Activated CD4-positive, alpha-beta T cell treated with anti-CD3 and anti-CD28 coated beads for 36 hours (primary cell): ENCODE results near the gene PUSL1. TPM values are rescaled to one million over a fixed set of nuclear protein-coding genes. Genes with fewer than 3 reads are reported as not detected.

ENCODE experiments used
- ATAC-seq: fragments of 200-7000 bp; cut with Tn5 transposase; one replicate; pipeline ENCODE4 v1.10.0; 2021; ENCODE audit warnings: mild to moderate bottlenecking, moderate library complexity
- CTCF ChIA-PET: fragments of 350-600 bp; sonication (Branson Sonifier 250); formaldehyde crosslinking; loops from one replicate; lab custom pipeline; 2021; ENCODE audit warnings: antibody characterized with exemption; lab: Charles Lee
- POLR2A ChIA-PET: fragments of 350-600 bp; sonication (Branson Sonifier 250); formaldehyde crosslinking; loops from one replicate; lab custom pipeline; 2021; ENCODE audit warnings: antibody characterized with exemption, inconsistent platforms; lab: Charles Lee
- DNase-seq: peaks from one replicate; pipeline ENCODE4 v3.0.0-alpha.2; 2020
- H3K27ac Mint-ChIP-seq: one replicate; pipeline ENCODE4 v1.8.0; 2021; ENCODE audit warnings: mixed read lengths
- H3K27me3 Mint-ChIP-seq: one replicate; pipeline ENCODE4 v1.8.0; 2021; ENCODE audit warnings: mixed read lengths
- H3K36me3 Mint-ChIP-seq: one replicate; pipeline ENCODE4 v1.8.0; 2021; ENCODE audit warnings: low read depth, mixed read lengths
- H3K4me1 Mint-ChIP-seq: one replicate; pipeline ENCODE4 v1.8.0; 2021; ENCODE audit warnings: mixed read lengths
- H3K4me3 Mint-ChIP-seq: one replicate; pipeline ENCODE4 v1.8.0; 2021; ENCODE audit warnings: mild to moderate bottlenecking, moderate library complexity, mixed read lengths
- H3K9me3 Mint-ChIP-seq: one replicate; pipeline ENCODE4 v1.8.0; 2021; ENCODE audit warnings: low read depth, mixed read lengths
- intact Hi-C, 2 experiments: fragments of 100-400 bp; cut with DNase I in 1 of 2; cut with micrococcal nuclease in 1 of 2; formaldehyde crosslinking; loops; one replicate each; pipeline versions ENCODE4 v1.14.2 to v1.15.1; 2022 to 2024; cut with DNase I, micrococcal nuclease
- total RNA-seq, 2 experiments: library from RNA; stranded (reverse); gene quantifications; one replicate each; pipeline ENCODE4 v1.2.3, GENCODE V29; 2021

PUSL1 gene
- total RNA-seq, 2 experiments from 2014 or later = 13.7 to 18.0 TPM

- DNase-seq (no peak), ATAC-seq (no peak)
- intact Hi-C loops = no loop called here
- CTCF ChIA-PET = no interaction called here
- Mint-ChIP-seq H3K27ac (no peak overlapping the region), H3K4me1 (peaks cover 13% of the 10 kb centered on the region), H3K36me3 (no peaks in the 10 kb centered on the region), H3K27me3 (peaks cover 14% of the 10 kb centered on the region), H3K9me3 (no peaks in the 10 kb centered on the region), H3K4me3 (no peak overlapping the region)
- POLR2A ChIA-PET = no interaction called here
These were observed 46.2 kb downstream of the PUSL1 start for GRCh38 chr1:1354271-1355247.

DNA sequence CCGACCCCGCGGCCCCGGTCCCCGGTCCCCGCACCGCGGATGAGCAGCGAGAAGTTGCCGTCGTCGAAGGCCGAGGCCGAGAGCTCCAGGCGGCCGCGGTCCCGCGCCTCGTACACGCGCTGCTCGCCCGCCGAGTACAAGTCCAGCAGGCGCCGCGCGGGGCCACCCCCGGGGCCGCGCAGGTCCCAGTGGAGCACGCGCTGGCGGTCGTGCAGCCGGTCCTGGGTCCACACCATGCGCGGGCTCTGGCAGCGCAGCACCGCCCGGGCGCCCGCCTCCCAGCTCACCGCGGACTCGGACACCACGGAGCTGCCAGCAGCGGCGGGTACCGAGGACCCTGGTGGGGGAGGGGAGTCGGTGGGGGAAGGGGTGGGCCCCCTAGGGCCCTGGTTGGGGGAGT is 47.0 kb downstream of the PUSL1 start:
- no peaks in the 10 kb centered on the region for H3K36me3 Mint-ChIP-seq
- peaks cover 15% of the 10 kb centered on the region for H3K4me1 Mint-ChIP-seq
- H3K9me3 Mint-ChIP-seq = no peaks in the 10 kb centered on the region
- POLR2A ChIA-PET = no interaction called here
- intact Hi-C loops = no loop called here
- ATAC-seq (peak; percentile 11), DNase-seq (peak; percentile 46)
- H3K4me3 Mint-ChIP-seq = no peak overlapping the region
- H3K27me3 Mint-ChIP-seq = peaks cover 14% of the 10 kb centered on the region
- no peak overlapping the region for H3K27ac Mint-ChIP-seq
- CTCF ChIA-PET = no interaction called here

DNA sequence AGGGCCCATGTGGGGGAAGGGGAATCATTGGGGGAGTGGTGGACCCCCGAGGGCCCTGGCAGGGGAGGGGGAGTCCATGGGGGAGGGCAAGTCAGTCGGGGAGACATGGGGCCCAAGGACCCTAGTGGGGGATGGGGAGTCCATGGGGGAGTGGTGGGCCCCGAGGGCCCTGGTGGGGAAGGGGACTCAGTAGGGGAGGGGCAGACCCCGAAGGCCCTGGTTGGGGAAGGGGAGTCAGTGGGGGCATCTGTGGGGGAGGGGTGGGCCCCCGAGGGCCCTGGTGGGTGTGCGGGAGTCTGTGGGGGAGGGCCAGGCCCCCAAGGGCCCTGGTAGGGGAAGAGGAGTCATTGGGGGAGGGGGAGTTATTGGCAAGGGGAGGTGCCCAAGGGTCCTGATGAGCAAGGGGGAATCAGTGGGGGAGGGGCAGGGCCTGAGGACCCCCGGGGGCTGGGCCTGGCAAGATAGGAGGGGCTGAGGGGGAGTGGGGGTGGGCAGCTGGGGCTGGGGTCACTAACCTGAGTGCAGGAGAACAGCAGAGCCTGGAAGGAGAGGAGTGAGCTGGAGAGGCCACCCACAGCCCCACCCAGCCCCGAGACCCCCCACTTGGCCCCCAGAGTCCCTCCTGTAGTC is 47.9 kb downstream of the PUSL1 start:
- H3K9me3 Mint-ChIP-seq = no peaks in the 10 kb centered on the region
- DNase-seq (no peak), ATAC-seq (no peak)
- peaks cover 18% of the 10 kb centered on the region for H3K27me3 Mint-ChIP-seq
- intact Hi-C loops = no loop called here
- ChIA-PET CTCF (no interaction called here), POLR2A (no interaction called here)
- H3K4me1 Mint-ChIP-seq = peaks cover 15% of the 10 kb centered on the region
- H3K27ac Mint-ChIP-seq = no peak overlapping the region
- no peak overlapping the region for H3K4me3 Mint-ChIP-seq
- H3K36me3 Mint-ChIP-seq = no peaks in the 10 kb centered on the region

DNA sequence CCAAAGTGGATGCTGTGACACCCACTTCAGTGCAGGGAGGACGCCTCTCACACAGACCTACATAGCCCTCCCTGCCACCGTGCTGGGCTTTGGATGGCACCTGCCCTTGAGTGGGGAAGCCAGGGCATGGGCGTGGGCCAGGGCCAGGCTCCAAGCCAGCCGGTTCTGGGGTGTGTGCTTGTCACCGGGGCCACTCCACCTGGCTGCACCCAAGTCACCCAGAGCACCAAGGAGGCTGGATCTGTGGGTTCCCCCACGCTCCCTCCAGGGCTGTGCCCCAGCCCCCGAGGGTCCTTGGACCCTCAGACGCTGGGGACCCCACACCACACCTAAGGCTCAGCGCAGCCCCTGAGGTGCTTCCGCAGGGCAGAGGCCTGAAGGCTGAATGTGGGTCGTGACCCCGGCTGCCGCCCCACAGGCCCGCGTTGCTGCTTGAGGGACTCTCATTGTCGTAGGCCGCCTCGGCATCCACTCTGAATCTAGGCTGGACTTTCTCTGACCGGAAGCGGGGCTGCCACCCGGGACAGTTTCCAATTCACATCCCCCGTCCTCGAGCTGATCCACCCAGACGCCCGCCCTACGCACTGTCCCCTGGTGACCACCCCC is 48.5 kb downstream of the PUSL1 start:
- POLR2A ChIA-PET = interaction anchor here (0.6 kb wide), 1 partner anchor 42 kb away, joined by 3 read pairs; the partner anchor contains the start of gene CCNL2
- peaks cover 18% of the 10 kb centered on the region for H3K27me3 Mint-ChIP-seq
- H3K4me3 Mint-ChIP-seq = no peak overlapping the region
- H3K4me1 Mint-ChIP-seq = peaks cover 15% of the 10 kb centered on the region
- H3K9me3 Mint-ChIP-seq = no peaks in the 10 kb centered on the region
- ATAC-seq = no peak
- H3K36me3 Mint-ChIP-seq = no peaks in the 10 kb centered on the region
- CTCF ChIA-PET = no interaction called here
- intact Hi-C loops = no loop called here
- H3K27ac Mint-ChIP-seq = no peak overlapping the region
- DNase-seq = no peak

GRCh38 chr1:1357871-1358432 is 49.6 kb downstream of the PUSL1 start:
- CTCF ChIA-PET = interaction anchor here (0.6 kb wide), 1 partner anchor 431 kb away, joined by 4 read pairs; no protein-coding TSS in a partner anchor
- intact Hi-C loops = no loop called here
- H3K4me1 Mint-ChIP-seq = peaks cover 12% of the 10 kb centered on the region
- H3K27me3 Mint-ChIP-seq = peaks cover 10% of the 10 kb centered on the region
- H3K27ac Mint-ChIP-seq = no peak overlapping the region
- no peaks in the 10 kb centered on the region for H3K36me3 Mint-ChIP-seq
- H3K4me3 Mint-ChIP-seq = no peak overlapping the region
- POLR2A ChIA-PET = no interaction called here
- DNase-seq (no peak), ATAC-seq (no peak)
- no peaks in the 10 kb centered on the region for H3K9me3 Mint-ChIP-seq

DNA sequence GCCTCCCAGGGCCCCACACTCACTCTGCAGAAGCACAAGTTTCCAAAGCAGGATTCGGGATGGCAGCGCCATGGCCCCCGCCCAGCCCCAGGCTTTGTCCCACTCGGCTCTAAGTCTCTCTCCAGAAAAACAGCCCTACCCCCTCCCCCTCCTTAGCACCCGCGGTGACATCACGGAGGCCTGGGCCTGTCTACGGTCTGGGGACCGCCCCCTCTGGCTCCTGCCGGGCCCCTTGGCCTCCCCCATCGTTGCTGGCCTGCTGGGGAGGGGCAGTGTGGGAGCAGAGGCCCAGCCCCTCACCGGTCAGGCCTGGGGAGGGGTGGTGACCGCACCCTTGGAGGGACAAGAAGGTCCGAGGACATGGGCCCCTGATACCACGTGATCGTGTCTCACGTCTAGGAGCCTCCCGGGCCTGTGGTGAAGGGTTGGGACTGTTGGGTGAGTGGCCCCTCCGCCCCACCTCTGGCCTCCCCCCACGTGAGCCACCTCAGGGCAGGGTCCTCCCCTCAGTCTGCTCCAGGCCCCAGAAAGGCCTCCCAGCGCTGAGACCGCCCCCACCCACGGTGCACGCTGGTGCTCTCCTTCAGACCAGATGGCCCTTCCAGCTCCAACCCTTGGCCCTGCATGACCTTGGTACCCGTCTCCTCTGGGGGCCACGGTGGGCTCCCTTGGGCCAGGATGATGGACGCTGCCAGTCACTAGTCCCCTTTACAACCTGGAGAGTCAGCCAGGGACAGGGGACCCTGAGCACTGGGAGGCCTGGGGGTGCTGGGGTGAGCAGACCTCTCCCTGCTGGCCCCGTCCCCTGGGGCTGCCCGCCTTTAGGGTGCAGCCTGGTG is 50.3 kb downstream of the PUSL1 start, which contains the start of gene MXRA8:
MXRA8 (minus strand) TSS at position 123 of the 839 bp plus-strand sequence; CDS start at position 72, 51 bp downstream.
- no peaks in the 10 kb centered on the region for H3K9me3 Mint-ChIP-seq
- H3K36me3 Mint-ChIP-seq = no peaks in the 10 kb centered on the region
- peaks cover 10% of the 10 kb centered on the region for H3K27me3 Mint-ChIP-seq
- ATAC-seq (peak; percentile 48), DNase-seq (peak; percentile 59)
- CTCF ChIA-PET = interaction anchor here (0.6 kb wide), 1 partner anchor 17 kb away, joined by 3 read pairs; the partner anchor contains the start of gene AURKAIP1
- H3K27ac Mint-ChIP-seq = no peak within 1 kb of the TSS
- POLR2A ChIA-PET = interaction anchor here (0.5 kb wide), 1 partner anchor 38 kb away, joined by 3 read pairs; no protein-coding TSS in a partner anchor
- intact Hi-C loops = no loop called here
- H3K4me3 Mint-ChIP-seq = no peak within 1 kb of the TSS
- peaks cover 12% of the 10 kb centered on the region for H3K4me1 Mint-ChIP-seq

- H3K4me3 Mint-ChIP-seq = no peak overlapping the region
- peaks cover 8% of the 10 kb centered on the region for H3K27me3 Mint-ChIP-seq
- no peak overlapping the region for H3K27ac Mint-ChIP-seq
- DNase-seq = no peak
- POLR2A ChIA-PET = interaction anchor here (0.5 kb wide), 1 partner anchor 37 kb away, joined by 3 read pairs; no protein-coding TSS in a partner anchor
- intact Hi-C loops = no loop called here
- no peaks in the 10 kb centered on the region for H3K9me3 Mint-ChIP-seq
- peaks cover 10% of the 10 kb centered on the region for H3K4me1 Mint-ChIP-seq
- ATAC-seq = no peak
- no peaks in the 10 kb centered on the region for H3K36me3 Mint-ChIP-seq
- CTCF ChIA-PET = interaction anchor here (0.6 kb wide), 1 partner anchor 16 kb away, joined by 3 read pairs; the partner anchor contains the start of gene AURKAIP1
These were observed 50.9 kb downstream of the PUSL1 start for GRCh38 chr1:1359308-1359663.

DNA sequence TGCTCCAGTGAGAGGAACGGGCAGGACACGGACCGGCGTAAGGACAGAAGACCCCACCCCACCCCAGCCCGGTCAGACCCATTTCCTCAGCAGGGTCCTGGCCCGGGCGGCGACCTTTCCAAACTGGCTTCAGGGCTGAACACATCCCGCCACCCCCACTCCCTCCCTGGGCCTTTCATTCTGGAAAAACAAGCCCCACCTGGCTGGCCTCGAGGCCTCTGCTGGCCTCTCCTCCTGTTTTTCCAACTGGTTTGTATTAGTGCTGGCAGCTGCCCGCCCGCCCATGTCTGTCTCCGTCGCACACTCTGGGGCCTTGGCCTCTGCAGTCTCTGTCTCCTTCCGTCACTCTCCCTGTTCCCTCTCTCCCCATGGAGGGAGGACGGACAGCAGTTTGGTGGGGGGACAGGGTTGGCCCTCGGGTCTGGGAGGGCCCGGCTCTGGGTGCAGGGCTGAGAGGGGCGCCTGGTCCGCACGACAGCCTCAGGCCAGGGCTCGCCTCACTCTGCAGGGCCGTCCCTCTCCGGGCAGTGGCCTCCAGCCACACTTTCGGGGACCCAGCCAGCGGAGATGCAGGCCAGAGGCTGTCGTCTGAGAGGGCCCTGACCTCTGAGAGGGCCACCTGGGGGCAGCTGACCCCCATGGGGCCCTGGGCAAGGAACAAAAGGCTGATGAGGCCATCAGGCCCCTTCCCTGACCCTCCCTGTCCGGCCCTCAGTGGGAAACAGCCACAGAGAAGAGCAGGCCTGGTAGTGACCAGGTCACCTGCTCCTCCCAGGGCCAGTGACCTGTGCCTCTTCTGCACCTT is 51.5 kb downstream of the PUSL1 start:
- no peak overlapping the region for H3K4me3 Mint-ChIP-seq
- peaks cover 7% of the 10 kb centered on the region for H3K27me3 Mint-ChIP-seq
- no peak overlapping the region for H3K27ac Mint-ChIP-seq
- no peaks in the 10 kb centered on the region for H3K36me3 Mint-ChIP-seq
- CTCF ChIA-PET = no interaction called here
- intact Hi-C loops = no loop called here
- DNase-seq (no peak), ATAC-seq (no peak)
- peaks cover 10% of the 10 kb centered on the region for H3K4me1 Mint-ChIP-seq
- no peaks in the 10 kb centered on the region for H3K9me3 Mint-ChIP-seq
- POLR2A ChIA-PET = no interaction called here

DNA sequence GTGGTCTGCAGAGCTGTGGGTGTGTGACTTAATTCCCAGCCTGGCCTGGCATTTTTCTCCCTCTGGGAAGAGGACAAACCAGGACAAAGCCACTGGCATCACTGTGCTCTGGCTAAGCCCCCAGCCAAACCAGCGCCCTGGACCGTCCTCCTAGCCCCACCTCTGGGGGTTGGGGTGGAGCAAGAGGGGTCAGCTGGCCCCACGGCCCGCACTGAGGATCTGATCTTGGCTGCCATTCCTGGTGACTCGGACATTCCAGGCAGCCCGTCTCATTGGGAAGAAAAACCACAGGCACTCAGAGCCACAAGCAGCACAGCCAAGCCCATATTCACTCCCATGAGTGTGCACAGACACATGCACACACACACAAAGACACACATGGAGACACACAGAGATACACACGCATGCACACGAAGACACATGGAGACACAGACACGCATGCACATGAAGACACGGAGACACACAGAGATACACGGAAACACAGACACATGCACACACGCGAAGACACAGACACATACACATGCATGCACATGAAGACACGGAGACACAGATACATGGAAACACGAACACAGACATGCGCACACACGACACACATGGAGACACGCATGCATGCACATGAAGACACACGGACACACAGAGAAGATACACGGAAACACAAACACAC is 52.2 kb downstream of the PUSL1 start:
- CTCF ChIA-PET = no interaction called here
- intact Hi-C loops = no loop called here
- Mint-ChIP-seq H3K27ac (no peak overlapping the region), H3K27me3 (peaks cover 7% of the 10 kb centered on the region), H3K9me3 (no peaks in the 10 kb centered on the region), H3K4me1 (peaks cover 10% of the 10 kb centered on the region), H3K36me3 (no peaks in the 10 kb centered on the region), H3K4me3 (no peak overlapping the region)
- POLR2A ChIA-PET = no interaction called here
- ATAC-seq = no peak
- DNase-seq = no peak
